ENCODE data around the gene OBP2A. TPM values are rescaled to one million over a fixed set of nuclear protein-coding genes. Genes with fewer than 3 reads are reported as not detected.

OBP2A gene
- total RNA-seq, 1 experiment from 2014 or later: not detected

DNA sequence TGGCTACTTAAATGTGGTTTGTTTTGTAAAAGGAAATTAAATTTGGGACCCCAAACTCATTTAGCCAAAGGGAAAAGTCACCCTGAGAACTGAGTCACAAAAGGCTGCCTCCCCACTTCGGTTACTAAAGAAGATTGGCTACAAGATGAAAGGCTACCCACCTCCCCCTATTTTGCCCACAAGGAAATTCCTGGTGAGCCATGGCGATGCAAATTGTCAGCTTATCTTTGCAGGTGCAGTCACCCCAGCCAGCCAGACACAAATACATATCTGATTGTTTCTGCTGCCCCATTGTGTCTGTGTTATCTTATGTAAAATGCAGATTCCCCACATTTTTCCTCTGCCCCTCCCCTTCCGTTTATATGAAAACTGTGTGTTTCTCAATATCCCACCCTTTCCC lies 24.5 kb downstream of the OBP2A start:
- TF ChIP-seq, protein P1, sequence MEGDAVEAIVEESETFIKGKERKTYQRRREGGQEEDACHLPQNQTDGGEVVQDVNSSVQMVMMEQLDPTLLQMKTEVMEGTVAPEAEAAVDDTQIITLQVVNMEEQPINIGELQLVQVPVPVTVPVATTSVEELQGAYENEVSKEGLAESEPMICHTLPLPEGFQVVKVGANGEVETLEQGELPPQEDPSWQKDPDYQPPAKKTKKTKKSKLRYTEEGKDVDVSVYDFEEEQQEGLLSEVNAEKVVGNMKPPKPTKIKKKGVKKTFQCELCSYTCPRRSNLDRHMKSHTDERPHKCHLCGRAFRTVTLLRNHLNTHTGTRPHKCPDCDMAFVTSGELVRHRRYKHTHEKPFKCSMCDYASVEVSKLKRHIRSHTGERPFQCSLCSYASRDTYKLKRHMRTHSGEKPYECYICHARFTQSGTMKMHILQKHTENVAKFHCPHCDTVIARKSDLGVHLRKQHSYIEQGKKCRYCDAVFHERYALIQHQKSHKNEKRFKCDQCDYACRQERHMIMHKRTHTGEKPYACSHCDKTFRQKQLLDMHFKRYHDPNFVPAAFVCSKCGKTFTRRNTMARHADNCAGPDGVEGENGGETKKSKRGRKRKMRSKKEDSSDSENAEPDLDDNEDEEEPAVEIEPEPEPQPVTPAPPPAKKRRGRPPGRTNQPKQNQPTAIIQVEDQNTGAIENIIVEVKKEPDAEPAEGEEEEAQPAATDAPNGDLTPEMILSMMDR (conservative IDR thresholded peaks at IDR 0.05): no peak
- Histone ChIP-seq H2BK12ac (ENCODE audit: insufficient read length, low read depth, low read length) (no peak overlapping the region), H3K27ac (ENCODE audit: insufficient read length, low read depth, low read length) (no peak overlapping the region), H4K8ac (replicated peaks; ENCODE audit: insufficient read length, low read depth, low read length) (no peak overlapping the region), H2BK120ac (ENCODE audit: low read depth, low read length, poor library complexity, severe bottlenecking) (no peak overlapping the region), H3K79me1 (ENCODE audit: insufficient read depth, low read depth, low read length, poor library complexity, severe bottlenecking) (no peaks in the 10 kb centered on the region), H3K9me3 (ENCODE audit: control insufficient read depth, low read depth, low read length) (no peaks in the 10 kb centered on the region), H3K9ac (ENCODE audit: extremely low read depth, insufficient read length, low read length) (no peak overlapping the region), H4K5ac (ENCODE audit: insufficient read length, low read depth, low read length) (no peak overlapping the region), H3T11ph (ENCODE audit: low read length) (no peak overlapping the region), H2BK5ac (ENCODE audit: insufficient read length, low read length) (no peak overlapping the region), H2BK20ac (ENCODE audit: low read depth, low read length, poor library complexity, severe bottlenecking) (no peak overlapping the region), H3K56ac (ENCODE audit: insufficient read length, low read depth, low read length) (no peak overlapping the region), H3K23me2 (ENCODE audit: insufficient read length, low read depth, low read length, poor library complexity, severe bottlenecking) (no peaks in the 10 kb centered on the region), H3K4ac (ENCODE audit: low read depth, low read length) (no peak overlapping the region), H3K18ac (ENCODE audit: insufficient read length, low read depth, low read length) (no peak overlapping the region), H3K23ac (ENCODE audit: insufficient read length, low read depth, low read length) (no peak overlapping the region), H3K4me1 (ENCODE audit: insufficient read depth, low read length) (no peaks in the 10 kb centered on the region; the same call in 1 of the 2 replicates), H2AK5ac (ENCODE audit: insufficient read length, low read length) (no peak overlapping the region), H3K4me2 (ENCODE audit: insufficient read depth, insufficient read length, low read length) (no peak overlapping the region), H2AFZ (ENCODE audit: low read length) (no peak overlapping the region), H2BK15ac (ENCODE audit: low read depth, low read length) (no peak overlapping the region), H3K27me3 (ENCODE audit: insufficient read depth, low read length) (no peaks in the 10 kb centered on the region), H3K14ac (ENCODE audit: insufficient read depth, low read length) (no peak overlapping the region), H3K79me2 (ENCODE audit: insufficient read depth, low read length) (no peaks in the 10 kb centered on the region), H4K91ac (ENCODE audit: insufficient read length, low read depth, low read length) (no peak overlapping the region), H4K20me1 (ENCODE audit: control insufficient read depth, insufficient read depth, insufficient read length) (no peaks in the 10 kb centered on the region)
- no peak for DNase-seq
- Mint-ChIP-seq H3K27ac (no peak overlapping the region), H3K9me3 (peaks cover 9 to 12% of the 10 kb centered on the region in 2 experiments), H3K4me1 (peaks cover 9 to 11% of the 10 kb centered on the region in 2 experiments), H3K36me3 (ENCODE audit: insufficient read depth in 1 of 3, low read depth in 3 of 3) (peaks cover 8% of the 10 kb centered on the region in 3 experiments; a peak in 6 of 7 replicates), H3K27me3 (ENCODE audit: low read depth) (peaks cover 3% of the 10 kb centered on the region; the same call in 1 of the 2 replicates), H3K4me3 (no peak overlapping the region)
- no CpG with 5 or more reads among the region's 3 CpGs for WGBS (ENCODE audit: extremely low coverage, insufficient read length, low lambda C conversion rate)
